ENCODE measurements around the gene BANK1.

- TF ChIP-seq CTCF (IDR thresholded peaks at IDR 0.05) (no peak), ZFX (IDR thresholded peaks at IDR 0.05; ENCODE audit: borderline replicate concordance) (no peak)
Observed at GRCh38 chr4:102105983-102106382, 315.5 kb downstream of the BANK1 start.

Measured in 22Rv1 (cell line).